NCI-H774 (cell line): ENCODE results near the gene PLA2G4B.
A peak's percentile ranks its signal among the peaks of the same experiment; 100 is the strongest.
"Not testable (repeated sequence)": the region's sequence is repeated elsewhere in the genome, so short reads cannot be mapped to it uniquely, and the experiment has no call there.

ENCODE experiments used
- DNase-seq: peaks from one replicate; lab custom pipeline; 2025; lab: John Stamatoyannopoulos, UW

Gene PLA2G4B

GRCh38 chr15:41825572-41826535 lies 12.8 kb upstream of the PLA2G4B start:
- no peak for DNase-seq

- no peak for DNase-seq
Measured at GRCh38 chr15:41827290-41827879, 11.3 kb upstream of the PLA2G4B start.

- peak; percentile 82 for DNase-seq
Measured at GRCh38 chr15:41827880-41828806, 10.5 kb upstream of the PLA2G4B start, which contains the start of gene JMJD7. Gene JMJD7 (plus strand): TSS chr15:41828092. CDS start chr15:41828125, 33 bp downstream.

GRCh38 chr15:41828807-41829141 lies 9.9 kb upstream of the PLA2G4B start:
- DNase-seq, result no peak

- DNase-seq, result no peak
Measured at GRCh38 chr15:41829959-41830646, 8.5 kb upstream of the PLA2G4B start.

- DNase-seq, result not testable (repeated sequence)
Measured at GRCh38 chr15:41831291-41831690, 7.4 kb upstream of the PLA2G4B start.

- no peak for DNase-seq
Measured at GRCh38 chr15:41832208-41832607, 6.4 kb upstream of the PLA2G4B start.

GRCh38 chr15:41832875-41833274 lies 5.8 kb upstream of the PLA2G4B start:
- DNase-seq, result no peak

- DNase-seq, result no peak
Measured at GRCh38 chr15:41834096-41834495, 4.6 kb upstream of the PLA2G4B start.

- DNase-seq, result no peak
Measured at GRCh38 chr15:41836073-41836472, 2.6 kb upstream of the PLA2G4B start.

GRCh38 chr15:41836713-41837454 lies 1.8 kb upstream of the PLA2G4B start:
- no peak for DNase-seq

- no peak for DNase-seq
Measured at GRCh38 chr15:41839781-41840491, 1.3 kb downstream of the PLA2G4B start.

- no peak for DNase-seq
Measured at GRCh38 chr15:41840673-41841072, 2.0 kb downstream of the PLA2G4B start.

- no peak for DNase-seq
Measured at GRCh38 chr15:41841131-41841530, 2.5 kb downstream of the PLA2G4B start.

- DNase-seq, result no peak
Measured at GRCh38 chr15:41842229-41842628, 3.6 kb downstream of the PLA2G4B start.

GRCh38 chr15:41843571-41843970 lies 4.9 kb downstream of the PLA2G4B start:
- DNase-seq, result no peak

GRCh38 chr15:41844814-41845213 lies 6.2 kb downstream of the PLA2G4B start:
- DNase-seq, result no peak

- DNase-seq, result no peak
Measured at GRCh38 chr15:41847206-41847605, 8.6 kb downstream of the PLA2G4B start.

GRCh38 chr15:41847981-41848380 lies 9.3 kb downstream of the PLA2G4B start:
- no peak for DNase-seq

- DNase-seq, result no peak
Measured at GRCh38 chr15:41848631-41849030, 10.0 kb downstream of the PLA2G4B start.
